IPS DF 4.7 (cell line): ENCODE results near the gene NBPF4.
A peak's percentile ranks its signal among the peaks of the same experiment; 100 is the strongest.
"Not testable (repeated sequence)": the region's sequence is repeated elsewhere in the genome, so short reads cannot be mapped to it uniquely, and the experiment has no call there.

Source experiments
- DNase-seq: peaks from one replicate; pipeline ENCODE4 v3.0.0-alpha.2; 2013; ENCODE audit warnings: low spot score; ENCODE audit errors: extremely low read depth

Gene NBPF4

DNA sequence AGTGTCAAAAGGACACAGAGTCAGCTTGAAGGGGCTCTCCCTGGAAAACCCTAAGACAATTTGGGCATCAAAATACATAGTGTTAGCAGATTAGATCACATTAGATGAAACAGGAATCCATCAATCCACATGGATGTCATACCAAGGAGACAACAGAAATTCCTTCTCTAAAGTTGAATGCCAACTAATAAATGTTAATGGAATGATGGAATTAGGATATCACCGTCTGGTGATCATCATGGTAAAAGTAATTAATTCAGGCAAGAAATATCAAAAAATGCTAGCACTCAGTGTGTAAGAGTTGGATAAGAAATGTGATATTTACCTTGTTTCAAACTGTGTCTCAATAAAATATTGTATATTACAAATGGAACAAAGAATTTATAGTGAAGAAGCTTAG lies 32.9 kb downstream of the NBPF4 start:
- DNase-seq: no peak

DNA sequence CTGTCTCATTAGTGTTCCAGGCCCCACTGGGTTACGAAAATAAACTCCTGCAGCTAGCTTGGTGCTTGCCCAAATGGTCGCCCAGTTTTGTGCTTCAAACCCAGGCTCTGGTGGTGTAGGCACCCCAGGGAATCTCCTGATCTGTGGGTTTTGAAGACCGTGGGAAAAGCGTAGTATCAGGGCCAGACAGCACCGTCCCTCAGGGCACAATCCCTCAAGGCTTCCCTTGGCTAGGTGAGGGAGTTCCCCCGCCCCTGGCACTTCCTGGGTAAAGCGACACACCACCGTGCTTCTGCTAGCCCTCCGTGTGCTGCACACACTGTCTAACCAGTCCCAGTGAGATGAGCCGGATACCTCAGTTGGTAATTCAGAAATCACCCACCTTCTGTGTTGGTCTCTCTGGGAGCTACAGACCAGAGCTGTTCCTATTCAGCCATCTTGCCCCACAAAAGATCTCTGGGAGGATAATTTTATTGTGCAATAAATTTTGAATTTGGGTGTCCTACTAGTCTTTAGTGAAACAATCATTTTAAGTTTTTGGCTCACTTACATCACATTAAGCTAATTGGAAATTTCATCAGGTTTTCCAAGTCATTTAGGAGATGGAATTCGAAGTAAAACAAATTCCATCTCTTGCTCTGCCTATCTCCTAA lies 34.3 kb downstream of the NBPF4 start:
- DNase-seq: no peak

DNA sequence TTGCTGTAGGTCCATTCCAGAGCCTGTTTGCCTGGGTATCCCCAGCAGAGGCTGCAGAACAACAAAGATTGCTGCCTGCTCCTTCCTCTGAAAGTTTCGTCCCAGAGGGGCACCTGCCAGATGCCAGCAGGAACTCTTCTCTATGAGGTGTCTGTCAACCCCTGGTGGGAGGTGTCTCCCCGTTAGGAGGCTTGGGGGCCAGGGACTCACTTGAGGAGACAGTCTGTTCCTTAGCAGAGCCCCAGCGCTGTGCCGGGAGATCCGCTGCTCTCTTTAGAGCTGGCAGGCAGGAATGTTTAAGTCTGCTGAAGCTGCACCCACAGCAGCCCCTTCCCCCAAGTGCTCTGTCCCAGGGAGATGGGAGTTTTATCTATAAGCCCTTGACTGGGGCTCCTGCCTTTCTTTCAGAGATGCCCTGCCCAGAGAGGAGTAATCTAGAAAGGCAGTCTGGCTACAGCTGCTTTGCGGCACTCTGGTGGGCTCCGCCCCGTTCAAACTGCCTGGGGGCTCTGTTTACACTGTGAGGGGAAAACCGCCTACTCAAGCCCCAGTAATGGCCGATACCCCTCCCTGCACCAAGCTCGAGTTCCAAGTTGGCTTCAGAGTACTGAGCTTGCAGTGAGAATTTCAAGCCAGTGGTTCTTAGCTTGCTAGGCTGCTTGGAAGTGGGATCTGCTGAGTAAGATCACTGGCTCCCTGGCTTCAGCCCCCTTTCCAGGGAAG lies 35.0 kb downstream of the NBPF4 start:
- DNase-seq: no peak

DNA sequence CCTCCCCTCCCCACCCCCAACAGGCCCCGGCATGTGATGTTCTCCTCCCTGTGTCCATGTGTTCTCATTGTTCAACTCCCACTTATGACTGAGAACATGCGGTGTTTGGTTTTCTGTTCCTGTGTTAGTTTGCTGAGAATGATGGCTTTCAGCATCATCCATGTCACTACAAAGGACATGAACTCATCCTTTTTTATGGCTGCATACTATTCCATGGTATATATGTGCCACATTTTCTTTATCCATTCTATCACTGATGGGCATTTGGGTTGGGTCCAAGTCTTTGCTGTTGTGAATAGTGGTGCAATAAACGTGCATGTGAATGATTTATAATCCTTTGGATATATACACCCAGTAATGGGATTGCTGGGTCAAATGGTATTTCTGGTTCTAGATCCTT lies 40.3 kb downstream of the NBPF4 start:
- DNase-seq: not testable (repeated sequence)

DNA sequence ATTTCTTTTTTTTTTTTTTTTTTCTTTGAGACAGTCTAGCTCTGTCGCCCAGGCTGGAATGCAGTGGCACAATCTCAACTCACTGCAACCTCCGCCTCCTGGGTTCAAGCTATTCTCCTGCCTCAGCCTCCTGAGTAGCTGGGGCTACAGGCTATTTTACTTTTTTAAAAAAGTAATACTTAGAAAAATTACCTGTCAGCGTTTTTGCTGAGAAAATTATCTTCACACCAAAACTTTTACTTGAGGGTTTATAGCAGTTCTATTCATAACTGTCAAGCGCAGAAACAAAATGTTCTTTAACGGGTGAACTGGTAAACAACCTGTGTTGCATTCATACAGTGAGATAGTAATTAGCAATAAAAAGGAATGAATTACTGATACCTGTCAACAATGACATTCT lies 42.2 kb downstream of the NBPF4 start:
- DNase-seq: no peak

- no peak for DNase-seq
Observed at GRCh38 chr1:108200687-108201051, 43.2 kb downstream of the NBPF4 start.

- no peak for DNase-seq
Observed at GRCh38 chr1:108199781-108200686, 43.8 kb downstream of the NBPF4 start, which contains the start of gene SLC25A24. Gene SLC25A24 (minus strand): TSS chr1:108200343. CDS start chr1:108200138, 205 bp downstream.

DNA sequence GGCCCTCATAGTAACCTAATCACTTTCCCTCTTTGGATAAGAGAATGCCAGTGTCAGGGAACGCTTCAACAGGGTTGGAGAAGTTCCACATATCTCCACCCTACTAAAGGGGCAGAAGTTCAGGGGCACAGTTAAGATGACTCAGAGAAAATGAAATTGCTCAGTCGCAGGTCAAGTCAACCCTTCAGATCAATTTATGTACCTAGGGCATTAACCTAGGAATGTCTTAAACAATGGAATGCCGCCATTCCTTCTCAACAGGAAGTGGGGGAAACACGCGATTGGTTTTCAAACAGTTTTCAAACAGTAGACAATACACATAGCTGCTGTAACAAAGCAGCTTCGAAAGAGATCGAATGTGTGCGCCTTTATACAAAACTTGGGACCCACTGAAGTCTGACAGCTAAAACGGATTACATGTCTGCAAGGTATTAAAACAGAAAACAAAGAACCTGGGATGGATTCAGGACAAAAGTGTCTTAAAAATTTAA lies 44.6 kb downstream of the NBPF4 start:
- DNase-seq: peak; percentile 36

- DNase-seq: no peak
Observed at GRCh38 chr1:108194051-108194450, 49.8 kb downstream of the NBPF4 start.

DNA sequence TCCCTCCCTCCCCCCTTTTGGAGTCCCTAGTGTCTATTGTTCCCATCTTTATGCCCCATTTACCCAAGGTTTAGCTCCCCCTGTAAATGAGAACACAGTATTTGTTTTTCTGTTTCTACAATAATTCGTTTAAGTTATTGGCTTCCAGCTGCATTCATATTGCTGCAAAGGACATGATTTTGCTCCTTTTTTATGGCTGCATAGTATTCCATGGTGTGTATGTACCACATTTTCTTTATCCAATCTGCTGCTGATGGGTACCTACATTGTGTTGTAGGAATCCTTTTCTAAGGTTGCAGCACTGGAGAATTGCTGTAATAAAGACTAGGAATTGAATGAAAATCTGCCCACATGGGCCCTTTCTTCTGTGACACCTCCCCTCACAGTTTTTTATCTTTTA lies 50.5 kb downstream of the NBPF4 start:
- DNase-seq: no peak

GRCh38 chr1:108192581-108192980 lies 51.3 kb downstream of the NBPF4 start:
- no peak for DNase-seq

GRCh38 chr1:108190686-108191416 lies 53.0 kb downstream of the NBPF4 start:
- no peak for DNase-seq

- no peak for DNase-seq
Observed at GRCh38 chr1:108190001-108190634, 53.8 kb downstream of the NBPF4 start.

GRCh38 chr1:108188801-108189200 lies 55.1 kb downstream of the NBPF4 start:
- no peak for DNase-seq

GRCh38 chr1:108182959-108183700 lies 60.7 kb downstream of the NBPF4 start:
- DNase-seq: no peak

DNA sequence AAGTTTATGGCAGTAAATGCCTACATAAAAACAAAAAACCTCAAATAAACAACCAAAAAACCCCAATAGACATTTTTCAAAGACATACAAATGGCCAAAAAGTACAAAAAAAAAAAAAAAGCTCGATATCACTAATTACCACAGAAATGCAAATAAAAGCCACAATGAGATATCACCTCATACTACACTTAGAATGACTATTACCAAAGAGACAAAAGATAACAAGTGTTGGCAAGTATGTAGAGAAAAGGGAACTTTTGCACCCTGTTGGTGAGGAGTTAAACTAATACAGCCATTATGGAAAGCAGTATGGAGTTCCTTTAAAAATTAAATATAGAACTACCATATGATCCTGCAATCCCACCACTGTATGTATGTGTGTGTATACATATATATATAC lies 64.9 kb downstream of the NBPF4 start:
- DNase-seq: no peak
